SH-SY5Y (cell line): ENCODE measurements around the gene NPIPB6.

ENCODE experiments used
- GATA2 ChIP-seq: IDR thresholded peaks from 2 replicates; pipeline ENCODE4 v1.6.1; 2011; ENCODE audit warnings: mild to moderate bottlenecking, low read depth, low read length
- GATA3 ChIP-seq: IDR thresholded peaks from 2 replicates; pipeline ENCODE4 v1.6.1; 2011; ENCODE audit warnings: low read depth, mild to moderate bottlenecking, low read length, moderate library complexity

Gene NPIPB6

GRCh38 chr16:28313587-28313986, 49.7 kb downstream of the NPIPB6 start:
- TF ChIP-seq GATA3: no peak
- TF ChIP-seq GATA2: no peak

- TF ChIP-seq GATA3 (no peak), GATA2 (no peak)
Measured at GRCh38 chr16:28312327-28312726, 51.0 kb downstream of the NPIPB6 start.

DNA sequence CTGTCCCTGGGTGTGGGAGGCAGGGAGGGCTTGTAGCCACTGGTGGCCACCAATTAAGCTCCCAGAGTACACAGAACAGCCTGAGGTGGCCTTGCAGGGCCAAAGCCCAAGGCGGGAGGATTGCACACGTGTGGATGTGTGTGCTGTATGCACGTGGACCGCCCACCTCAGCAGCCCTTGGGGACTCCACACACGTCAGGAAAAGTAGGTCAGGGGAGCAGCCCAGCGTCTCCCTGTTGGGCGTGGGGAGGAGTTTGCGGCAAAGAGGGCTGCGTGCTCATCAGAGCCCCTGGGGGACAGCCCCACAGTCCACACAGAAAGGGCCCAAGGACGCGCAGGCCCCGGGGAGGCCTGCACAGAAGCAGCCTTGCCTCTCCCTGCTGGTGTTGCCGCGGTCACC, 51.4 kb downstream of the NPIPB6 start:
- no peak for TF ChIP-seq GATA2
- no peak for TF ChIP-seq GATA3

DNA sequence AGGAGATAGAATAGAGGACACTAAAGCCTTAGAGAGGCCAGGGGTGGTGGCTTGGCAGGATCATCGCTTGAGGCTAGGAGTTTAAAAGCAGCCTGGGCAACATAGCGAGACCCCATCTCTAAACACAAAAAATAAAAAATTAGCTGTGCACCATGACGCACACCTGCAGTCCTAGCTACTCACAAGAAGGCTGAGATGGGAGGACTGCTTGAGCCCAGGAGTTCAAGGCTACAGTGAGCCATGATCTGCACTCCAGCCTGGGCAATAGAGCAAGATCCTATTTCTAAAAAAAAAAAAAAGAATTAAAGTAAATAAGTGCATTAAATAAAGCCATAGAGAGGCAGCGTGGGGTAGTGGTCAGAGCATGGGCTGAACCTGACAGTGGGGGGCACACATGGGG, 51.9 kb downstream of the NPIPB6 start:
- TF ChIP-seq GATA3: no peak
- TF ChIP-seq GATA2: no peak

GRCh38 chr16:28310796-28311195, 52.5 kb downstream of the NPIPB6 start:
- TF ChIP-seq GATA3 (no peak), GATA2 (no peak)

GRCh38 chr16:28309811-28310311, 53.4 kb downstream of the NPIPB6 start:
- TF ChIP-seq GATA3: no peak
- TF ChIP-seq GATA2: no peak

DNA sequence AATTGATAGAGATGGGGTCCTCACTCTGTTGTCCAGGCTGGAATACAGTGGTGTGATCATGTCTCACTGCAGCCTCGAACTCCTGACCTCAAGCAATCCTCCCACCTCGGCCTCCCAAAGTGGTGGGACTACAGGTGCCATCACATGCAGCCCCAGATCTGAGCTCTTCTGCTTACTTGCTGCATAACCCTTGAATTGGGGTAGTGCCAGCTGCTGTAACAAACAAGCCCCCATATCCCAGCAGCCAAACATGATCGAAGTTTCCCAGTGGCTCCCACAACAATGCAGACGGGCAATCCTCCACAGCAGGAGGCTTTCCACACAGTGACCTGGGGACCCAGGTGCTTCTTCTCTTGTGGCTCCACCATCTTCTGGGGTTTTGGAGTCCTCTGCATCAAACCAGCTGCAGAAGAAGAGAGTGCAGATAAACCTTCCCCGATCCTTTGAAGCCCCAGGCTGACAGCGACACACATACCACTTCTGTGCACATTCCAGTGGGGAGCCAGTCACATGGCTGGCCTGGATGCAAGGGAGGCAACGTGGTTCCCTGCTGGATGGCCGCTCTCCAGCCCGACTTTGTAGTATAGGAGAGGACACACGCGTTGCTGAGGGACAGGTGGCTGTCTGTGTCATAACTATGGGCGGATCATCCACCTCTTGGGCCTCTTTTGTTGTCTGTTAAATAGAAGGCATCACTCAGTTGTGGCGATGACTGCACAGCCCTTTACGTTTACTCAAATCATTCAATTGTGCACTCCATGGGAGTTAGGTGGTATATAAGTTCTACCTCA, 54.3 kb downstream of the NPIPB6 start:
- TF ChIP-seq GATA2 (no peak), GATA3 (no peak)

GRCh38 chr16:28307936-28308335, 55.4 kb downstream of the NPIPB6 start:
- TF ChIP-seq GATA2 (no peak), GATA3 (no peak)

GRCh38 chr16:28304214-28304613, 59.1 kb downstream of the NPIPB6 start:
- TF ChIP-seq GATA2 (no peak), GATA3 (no peak)

DNA sequence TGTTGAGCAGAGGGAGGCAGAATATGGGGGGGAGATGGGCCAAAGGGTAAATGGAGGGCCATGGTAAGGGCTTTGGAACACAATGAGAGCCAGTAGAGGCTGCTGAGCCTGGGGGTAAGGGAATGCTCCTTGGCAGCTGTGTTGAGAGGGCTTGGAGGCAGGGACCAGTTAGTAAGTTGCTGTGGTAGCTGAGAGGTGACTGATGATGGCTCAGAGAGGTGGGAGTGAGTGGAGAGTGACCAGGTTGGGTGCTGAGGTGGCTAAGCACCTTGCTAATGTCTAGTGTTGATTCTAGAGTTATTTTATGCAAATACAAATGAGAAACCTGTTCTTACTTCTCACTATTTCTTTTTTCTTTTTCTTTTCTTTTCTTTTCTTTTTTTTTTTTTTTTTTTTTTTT, 60.2 kb downstream of the NPIPB6 start:
- no peak for TF ChIP-seq GATA3
- no peak for TF ChIP-seq GATA2

GRCh38 chr16:28301620-28302019, 61.7 kb downstream of the NPIPB6 start:
- TF ChIP-seq GATA2 (no peak), GATA3 (no peak)

DNA sequence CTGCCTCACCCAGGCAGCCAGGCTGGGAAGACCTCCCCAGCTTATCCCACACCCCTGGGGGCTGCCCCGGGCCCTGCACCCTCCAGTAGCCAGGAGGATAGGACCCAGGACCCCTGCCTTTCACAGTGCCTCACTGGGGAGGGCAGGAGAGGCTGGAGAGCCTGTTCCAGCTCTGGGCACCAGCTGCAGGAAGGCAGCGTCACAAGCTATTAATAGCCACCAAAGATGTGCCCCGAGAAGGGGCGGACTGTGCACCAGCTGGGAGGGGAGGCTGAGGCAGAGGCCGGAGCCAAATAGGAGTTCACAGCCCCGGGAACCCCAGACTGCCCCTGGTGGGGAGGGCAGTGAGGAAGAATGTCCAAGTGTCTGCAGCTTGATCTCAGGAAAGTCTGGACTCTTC, 62.2 kb downstream of the NPIPB6 start:
- no peak for TF ChIP-seq GATA3
- TF ChIP-seq GATA2: no peak

DNA sequence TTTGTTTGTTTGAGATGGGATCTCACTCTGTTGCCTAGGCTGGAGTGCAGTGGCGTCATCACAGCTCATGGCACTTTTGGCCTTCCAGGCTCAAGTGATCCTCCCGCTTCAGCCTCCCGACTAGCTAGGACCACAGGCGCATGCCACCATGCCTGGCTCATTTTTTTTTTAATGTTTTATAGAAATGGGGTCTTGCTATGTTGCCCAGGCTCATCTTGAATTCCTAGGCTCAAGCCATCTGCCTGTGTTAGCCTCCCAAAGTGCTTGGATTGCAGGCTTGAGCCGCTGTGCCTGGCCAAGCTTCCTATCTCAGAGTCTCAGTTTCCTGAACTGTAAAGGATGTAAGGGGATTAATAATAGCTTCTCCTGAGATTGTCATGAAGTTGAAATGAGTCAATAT, 63.0 kb downstream of the NPIPB6 start:
- TF ChIP-seq GATA2 (no peak), GATA3 (no peak)

GRCh38 chr16:28298511-28298878, 64.8 kb downstream of the NPIPB6 start:
- TF ChIP-seq GATA3 (no peak), GATA2 (no peak)

DNA sequence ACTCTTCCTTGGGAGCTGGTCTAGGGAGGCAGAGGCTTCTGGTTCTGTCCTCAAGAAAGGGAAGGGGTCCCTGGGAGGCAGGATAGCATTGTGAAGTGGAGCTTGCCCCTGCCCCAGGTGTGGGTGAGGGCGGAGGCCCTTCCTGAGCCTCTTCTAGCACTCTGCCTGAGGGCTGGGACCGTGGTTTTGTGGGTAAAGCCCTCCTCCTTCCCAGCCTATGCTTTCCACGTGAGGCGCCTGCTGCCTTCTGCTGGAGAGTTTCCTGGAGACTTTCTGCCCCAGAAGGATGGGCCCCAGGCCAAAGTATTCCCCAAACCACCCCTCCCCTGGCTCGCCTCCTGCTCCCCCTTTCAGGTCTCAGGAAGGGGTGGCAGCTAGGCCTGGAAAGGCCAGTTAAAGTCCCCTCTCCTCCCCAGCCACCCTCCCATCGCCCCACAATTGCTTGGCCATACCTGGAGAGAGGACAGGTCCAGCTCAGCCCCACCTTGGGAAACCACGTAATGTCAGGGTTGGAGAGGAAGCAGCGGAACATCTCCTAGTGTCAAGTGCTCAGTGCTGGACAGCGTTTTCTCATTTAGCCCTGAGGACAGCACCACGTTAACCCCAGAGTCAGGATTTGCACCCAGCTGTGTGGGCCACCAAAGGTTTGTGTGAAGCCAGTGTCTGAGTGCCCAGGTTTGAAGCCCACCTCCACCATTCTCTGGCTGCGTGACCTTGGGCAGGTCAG, 65.4 kb downstream of the NPIPB6 start:
- no peak for TF ChIP-seq GATA2
- no peak for TF ChIP-seq GATA3

- TF ChIP-seq GATA2 (no peak), GATA3 (no peak)
Measured at GRCh38 chr16:28297308-28297707, 66.0 kb downstream of the NPIPB6 start.
